Measurements from ENCODE around the gene PLXNA3.

Gene PLXNA3

DNA sequence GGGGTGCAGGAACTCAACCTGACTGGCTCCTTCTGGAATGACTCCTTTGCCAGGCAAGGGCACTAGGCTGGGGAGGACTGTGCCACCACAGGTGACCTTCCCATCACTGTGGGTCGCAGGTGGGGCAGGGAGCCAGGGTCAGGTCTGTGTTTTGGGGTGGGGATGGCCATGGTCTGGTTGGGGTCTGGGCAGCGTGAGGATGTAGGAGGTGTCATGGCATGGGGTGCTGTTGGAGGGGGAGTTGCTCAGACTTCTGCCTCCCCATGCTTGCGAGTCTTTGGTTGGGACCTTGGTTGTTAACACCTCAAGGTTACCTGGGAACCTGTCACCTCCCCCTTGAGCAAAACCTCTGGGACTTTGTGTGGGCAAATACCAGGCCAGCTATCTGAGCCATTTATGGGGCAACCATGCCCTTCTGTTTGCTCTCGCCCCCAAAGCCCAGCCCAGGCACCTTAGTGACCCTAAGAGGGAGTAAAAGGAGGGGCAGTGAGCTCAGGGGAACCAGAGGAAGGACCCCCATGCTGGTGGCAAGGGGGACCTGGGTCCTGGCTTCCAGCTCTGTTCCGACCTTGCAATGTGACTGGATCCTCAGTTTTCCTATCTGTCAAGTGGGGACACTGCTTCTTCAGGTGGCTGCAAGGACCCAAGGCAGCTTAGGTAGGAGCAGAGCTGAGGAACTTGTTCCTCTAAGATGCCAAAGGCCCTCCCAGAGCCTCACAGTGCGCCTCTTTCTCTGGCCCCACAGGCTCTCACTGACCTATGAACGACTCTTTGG lies 23.5 kb upstream of the PLXNA3 start:
- in situ Hi-C loops (cut with MboI; ENCODE audit: low sequenced_read_pairs), result no loop called here

- in situ Hi-C loops (cut with MboI; ENCODE audit: low sequenced_read_pairs), result no loop called here
These were observed 22.8 kb upstream of the PLXNA3 start for GRCh38 chrX:154435171-154435733.

- in situ Hi-C loops (cut with MboI; ENCODE audit: low sequenced_read_pairs), result no loop called here
These were observed 21.6 kb upstream of the PLXNA3 start for GRCh38 chrX:154436374-154436982.

DNA sequence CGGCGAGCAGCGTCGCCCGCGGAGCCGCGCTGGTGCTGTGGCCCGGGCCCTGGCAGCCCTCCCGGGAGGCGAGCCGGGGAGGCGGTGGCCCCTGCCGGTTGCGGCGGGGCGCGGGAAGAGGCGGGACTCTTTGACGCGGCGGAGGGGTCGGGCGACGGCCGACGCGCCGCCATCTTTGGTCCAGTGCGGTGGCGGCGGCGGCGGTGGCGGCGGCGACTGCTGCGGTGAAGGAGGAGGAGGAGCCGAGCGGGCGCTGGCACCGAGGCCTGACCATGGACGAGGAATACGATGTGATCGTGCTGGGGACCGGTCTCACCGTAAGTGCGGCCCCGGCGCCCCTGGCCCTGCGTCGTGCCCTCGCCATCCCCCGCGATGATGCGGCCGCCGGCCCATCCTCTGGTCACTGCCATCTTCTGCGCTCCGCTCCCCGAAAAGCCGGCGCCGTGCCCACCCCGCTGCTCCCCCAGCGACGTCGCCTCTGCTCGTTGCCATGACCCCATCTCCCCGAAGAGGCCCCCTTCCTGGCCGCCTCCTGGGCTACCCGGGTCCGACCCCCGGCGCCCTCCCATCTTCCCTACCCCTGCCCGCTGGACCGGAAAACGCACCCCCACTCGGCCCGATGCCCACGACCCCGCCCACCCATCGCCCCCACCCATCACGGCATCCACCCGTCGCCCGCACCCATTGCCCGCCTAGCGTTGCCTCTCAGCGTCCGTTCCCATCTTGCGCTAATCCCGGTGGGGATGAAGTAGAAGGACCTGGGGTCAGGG lies 20.9 kb upstream of the PLXNA3 start, which contains the start of gene GDI1:
TSS of gene GDI1 (plus strand) at position 172 of the 770 bp plus-strand sequence. CDS start at position 273, 101 bp downstream.
- in situ Hi-C loops (cut with MboI; ENCODE audit: low sequenced_read_pairs), result no loop called here

DNA sequence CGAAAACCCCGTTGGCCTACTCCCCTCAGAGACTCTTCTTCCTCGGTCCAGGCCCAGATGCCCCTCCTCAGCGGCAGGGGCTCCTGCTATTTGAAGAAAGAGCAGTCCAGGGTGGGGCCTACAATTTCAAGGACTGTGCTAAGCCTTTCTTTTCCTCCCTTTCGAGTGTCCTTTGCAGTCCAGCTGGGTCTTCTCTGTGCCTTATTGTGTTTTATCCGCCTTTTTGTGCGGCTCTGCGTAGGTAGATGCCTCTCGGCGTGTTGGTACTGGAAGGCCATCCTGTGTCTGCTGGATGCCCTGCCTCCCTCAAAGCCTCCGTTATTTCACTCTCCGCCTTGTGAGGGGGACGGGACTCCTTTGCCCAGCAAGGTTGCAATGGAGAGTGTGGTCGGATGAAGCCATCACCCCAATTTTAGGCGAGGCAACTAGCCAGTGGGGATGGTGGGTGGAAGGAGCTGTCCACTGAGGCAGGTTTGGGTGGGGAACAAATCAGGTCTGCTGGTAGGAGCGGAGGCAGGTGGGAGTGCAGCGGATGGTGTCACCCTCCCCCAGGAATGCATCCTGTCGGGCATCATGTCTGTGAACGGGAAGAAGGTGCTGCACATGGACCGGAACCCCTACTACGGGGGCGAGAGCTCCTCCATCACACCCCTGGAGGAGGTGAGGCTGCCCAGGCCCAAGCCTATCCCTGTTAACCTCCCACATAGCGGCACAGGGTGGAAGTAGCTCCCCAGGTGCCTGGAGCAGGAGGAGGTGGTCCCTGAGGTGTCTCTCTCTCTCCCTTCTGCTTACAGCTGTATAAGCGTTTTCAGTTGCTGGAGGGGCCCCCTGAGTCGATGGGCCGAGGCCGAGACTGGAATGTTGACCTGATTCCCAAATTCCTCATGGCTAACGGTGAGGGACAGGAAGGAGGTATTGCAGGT lies 19.8 kb upstream of the PLXNA3 start:
- in situ Hi-C loops (cut with MboI; ENCODE audit: low sequenced_read_pairs), result no loop called here

DNA sequence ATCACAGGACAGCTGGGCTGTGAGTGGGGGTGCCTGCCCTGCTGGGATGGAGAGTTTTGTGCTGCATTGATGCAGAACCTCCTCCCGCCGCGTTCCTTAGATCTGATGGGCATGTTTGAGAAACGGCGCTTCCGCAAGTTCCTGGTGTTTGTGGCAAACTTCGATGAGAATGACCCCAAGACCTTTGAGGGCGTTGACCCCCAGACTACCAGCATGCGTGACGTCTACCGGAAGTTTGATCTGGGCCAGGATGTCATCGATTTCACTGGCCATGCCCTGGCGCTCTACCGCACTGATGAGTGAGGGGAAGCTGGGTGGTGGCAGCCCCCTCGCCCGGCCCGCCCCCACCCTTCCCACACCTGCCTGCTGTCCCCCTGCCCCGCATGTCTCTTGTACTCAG lies 18.2 kb upstream of the PLXNA3 start:
- in situ Hi-C loops (cut with MboI; ENCODE audit: low sequenced_read_pairs), result no loop called here

DNA sequence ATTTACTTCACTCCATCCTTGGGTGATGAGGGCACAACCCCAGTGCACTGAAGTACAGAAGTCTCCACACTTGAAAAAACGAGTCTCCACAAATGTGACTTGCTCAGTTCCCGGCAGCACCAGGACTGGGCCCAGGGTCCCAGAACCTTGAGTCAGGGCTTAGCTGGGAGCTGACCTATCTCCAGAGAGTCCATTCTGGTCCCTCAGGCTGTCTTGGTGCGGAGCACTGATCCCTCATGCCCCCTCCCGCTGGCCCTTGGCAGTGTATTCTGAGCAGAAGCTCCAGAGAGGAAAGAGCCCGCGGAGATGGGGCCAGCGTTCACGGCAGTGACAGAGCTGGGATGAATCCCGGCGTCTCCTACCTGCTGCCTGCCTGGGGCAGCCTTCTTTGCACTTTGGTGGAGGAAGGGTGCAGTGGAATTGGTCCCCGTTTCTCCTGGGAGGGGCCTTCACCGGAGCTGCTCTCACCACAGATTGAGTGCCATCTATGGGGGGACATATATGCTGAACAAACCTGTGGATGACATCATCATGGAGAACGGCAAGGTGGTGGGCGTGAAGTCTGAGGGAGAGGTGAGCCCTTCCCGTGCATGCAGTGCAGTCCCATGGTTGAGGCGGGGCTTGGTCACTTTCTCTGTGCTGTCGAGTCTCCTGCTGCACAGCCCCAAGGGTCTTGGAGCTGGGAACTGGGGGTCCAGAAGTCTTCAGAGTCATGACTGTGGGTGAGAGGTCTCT lies 17.3 kb upstream of the PLXNA3 start:
- in situ Hi-C loops (cut with MboI; ENCODE audit: low sequenced_read_pairs), result no loop called here

- in situ Hi-C loops (cut with MboI; ENCODE audit: low sequenced_read_pairs), result no loop called here
These were observed 16.5 kb upstream of the PLXNA3 start for GRCh38 chrX:154441564-154441963.

GRCh38 chrX:154441984-154442707 lies 15.9 kb upstream of the PLXNA3 start:
- in situ Hi-C loops (cut with MboI; ENCODE audit: low sequenced_read_pairs), result no loop called here

- in situ Hi-C loops (cut with MboI; ENCODE audit: low sequenced_read_pairs), result no loop called here
These were observed 14.6 kb upstream of the PLXNA3 start for GRCh38 chrX:154443479-154443910.

DNA sequence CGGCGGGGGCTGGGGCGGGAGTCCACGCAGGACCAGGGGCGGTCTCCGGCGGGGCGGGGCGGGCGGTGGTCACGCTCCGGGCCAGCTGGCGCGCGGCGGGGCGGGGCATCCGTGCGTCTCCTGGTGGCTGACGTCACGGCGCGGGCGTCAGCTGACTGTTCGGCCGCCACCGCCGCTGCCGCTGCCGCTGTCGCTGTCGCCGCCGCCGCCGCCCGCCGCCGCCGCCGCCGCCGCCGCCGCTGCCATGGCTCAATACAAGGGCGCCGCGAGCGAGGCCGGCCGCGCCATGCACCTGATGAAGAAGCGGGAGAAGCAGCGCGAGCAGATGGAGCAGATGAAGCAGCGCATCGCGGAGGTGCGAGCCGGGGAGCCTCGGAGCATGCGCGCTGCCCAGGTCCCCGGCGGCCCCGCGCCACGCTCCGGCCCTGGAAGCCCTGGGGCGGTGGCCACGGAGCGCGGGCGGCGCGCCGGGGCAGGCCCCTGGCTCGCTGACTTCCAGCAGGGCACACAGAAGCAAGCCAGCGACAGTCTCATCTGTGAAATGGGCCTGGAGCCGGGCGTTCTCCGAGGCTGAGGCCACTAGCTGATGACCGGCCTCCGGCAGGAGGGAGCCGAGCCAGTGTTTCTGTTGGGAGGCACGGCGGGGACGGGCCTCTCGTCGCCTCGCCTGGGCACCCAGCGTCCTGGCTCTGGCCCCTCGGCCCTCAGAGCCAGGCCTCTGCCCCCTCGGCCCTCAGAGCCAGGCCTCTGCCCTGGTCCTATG lies 13.9 kb upstream of the PLXNA3 start, which contains the start of gene FAM50A:
TSS of gene FAM50A (plus strand) at position 150 of the 763 bp plus-strand sequence. CDS start at position 245, 95 bp downstream.
- in situ Hi-C loops (cut with MboI; ENCODE audit: low sequenced_read_pairs), result no loop called here

GRCh38 chrX:154444755-154445246 lies 13.3 kb upstream of the PLXNA3 start:
- in situ Hi-C loops (cut with MboI; ENCODE audit: low sequenced_read_pairs), result no loop called here

- in situ Hi-C loops (cut with MboI; ENCODE audit: low sequenced_read_pairs), result no loop called here
These were observed 12.3 kb upstream of the PLXNA3 start for GRCh38 chrX:154445776-154446175.

DNA sequence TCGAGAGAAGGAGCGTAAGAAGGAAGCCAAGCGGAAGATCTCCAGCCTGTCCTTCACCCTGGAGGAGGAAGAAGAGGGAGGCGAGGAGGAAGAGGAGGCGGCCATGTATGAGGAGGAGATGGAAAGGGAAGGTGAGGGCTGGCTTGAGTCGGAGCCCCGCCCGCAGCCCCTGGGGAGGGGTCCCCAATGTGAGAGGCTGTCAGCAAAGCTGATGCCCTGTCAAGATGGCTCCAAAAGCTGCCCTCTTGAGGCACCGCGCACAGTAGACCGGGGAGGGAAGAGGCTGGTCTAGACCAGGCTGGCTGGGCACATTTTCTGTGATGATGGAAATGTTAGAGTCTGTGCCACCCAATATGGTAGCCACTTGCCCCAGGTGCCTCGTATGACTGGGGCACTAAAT lies 11.7 kb upstream of the PLXNA3 start:
- in situ Hi-C loops (cut with MboI; ENCODE audit: low sequenced_read_pairs), result no loop called here

DNA sequence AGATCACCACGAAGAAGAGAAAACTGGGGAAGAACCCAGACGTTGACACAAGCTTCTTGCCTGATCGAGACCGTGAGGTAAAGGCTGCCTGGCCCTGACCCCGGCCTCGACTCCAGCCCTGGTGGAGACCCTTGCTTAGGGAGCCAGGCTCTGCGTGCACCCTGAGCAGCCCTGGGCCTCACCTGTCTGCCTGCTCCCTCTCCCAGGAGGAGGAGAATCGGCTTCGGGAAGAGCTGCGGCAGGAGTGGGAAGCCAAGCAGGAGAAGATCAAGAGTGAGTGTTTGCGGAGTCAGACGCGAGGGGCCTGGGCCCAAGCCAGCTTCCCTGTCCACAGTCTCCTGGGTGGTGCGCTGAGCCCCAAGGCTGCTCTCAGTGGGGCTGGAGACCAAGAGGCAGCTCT lies 9.6 kb upstream of the PLXNA3 start:
- in situ Hi-C loops (cut with MboI; ENCODE audit: low sequenced_read_pairs), result no loop called here

GRCh38 chrX:154449618-154450017 lies 8.5 kb upstream of the PLXNA3 start:
- in situ Hi-C loops (cut with MboI; ENCODE audit: low sequenced_read_pairs), result no loop called here

- in situ Hi-C loops (cut with MboI; ENCODE audit: low sequenced_read_pairs), result no loop called here
These were observed 7.8 kb upstream of the PLXNA3 start for GRCh38 chrX:154450312-154450711.

- in situ Hi-C loops (cut with MboI; ENCODE audit: low sequenced_read_pairs), result no loop called here
These were observed 5.3 kb upstream of the PLXNA3 start for GRCh38 chrX:154452823-154453222.

All from HL-60/S4 treated with retinoic acid at 250 ng/mL for 4 days and 3 days (cell line).